Sigmoid colon (tissue), 7 donors: Measurements from ENCODE around the gene KRTAP5-6. TPM values are rescaled to one million over a fixed set of nuclear protein-coding genes. Genes with fewer than 3 reads are reported as not detected.

Experiments
- DNase-seq: peaks from one replicate; pipeline ENCODE4 v3.0.0-alpha.2; 2019
- H3K27ac ChIP-seq, 4 donors: fragments of 200-600 bp; sonication (generic); one replicate each; pipeline ENCODE4 v1.5.1; 2016 to 2019; ENCODE audit warnings: mild to moderate bottlenecking in 1 of 4
- H3K27me3 ChIP-seq, 3 donors: fragments of 200-600 bp; sonication (generic); one replicate each; pipeline ENCODE4 v1.5.1; 2019; ENCODE audit warnings: mild to moderate bottlenecking in 1 of 3
- H3K36me3 ChIP-seq, 4 donors: fragments of 200-600 bp; sonication (generic); one replicate each; pipeline ENCODE4 v1.5.1; 2016 to 2019
- H3K4me1 ChIP-seq, 4 donors: fragments of 200-600 bp; sonication (generic); one replicate each; pipeline ENCODE4 v1.5.1; 2017 to 2019
- H3K4me3 ChIP-seq, 4 donors: fragments of 200-600 bp; sonication (generic); one replicate each; pipeline ENCODE4 v1.5.1; 2017 to 2019; ENCODE audit warnings: mild to moderate bottlenecking in 2 of 4, moderate library complexity in 1 of 4
- H3K9me3 ChIP-seq, 4 donors: fragments of 200-600 bp in 3 of 4; sonication (generic) in 3 of 4; one replicate each; pipeline versions ENCODE4 v1.5.1 to v1.6.1; 2013 to 2019
- CTCF ChIP-seq, 4 experiments: fragments of 450-650 bp in 3 of 4; fragments of 200-600 bp in 1 of 4; IDR thresholded peaks; one replicate each; pipeline ENCODE4 v1.5.1; 2016 to 2019; ENCODE audit warnings: antibody characterized with exemption in 4 of 4, mild to moderate bottlenecking in 3 of 4, moderate library complexity in 2 of 4
- EP300 ChIP-seq, 4 donors: sonication (generic); formaldehyde crosslinking; IDR thresholded peaks; one replicate each; pipeline ENCODE4 v1.6.1; 2017; ENCODE audit warnings: antibody characterized with exemption in 4 of 4
- POLR2A ChIP-seq, 2 donors: fragments of 450-650 bp; IDR thresholded peaks; one replicate each; pipeline ENCODE4 v1.6.1; 2016; ENCODE audit warnings: antibody characterized with exemption in 2 of 2, mild to moderate bottlenecking in 2 of 2, moderate library complexity in 2 of 2
- POLR2AphosphoS5 ChIP-seq, 4 donors: sonication (generic); formaldehyde crosslinking; IDR thresholded peaks; one replicate each; pipeline ENCODE4 v1.6.1; 2017; ENCODE audit warnings: antibody characterized with exemption in 4 of 4
- WGBS, 2 donors: extraction: QIAGEN DNeasy Blood & Tissue Kit; methylation state at CpG; one replicate each; pipeline ENCODE4 v1.1.7; 2013; 5-methylcytosine and 5-hydroxymethylcytosine counted together
- intact Hi-C: fragments of 100-400 bp; cut with DNase I; formaldehyde crosslinking; loops from one replicate; pipeline ENCODE4 v1.15.1; 2023
- polyA plus RNA-seq, 3 donors: library from polyadenylated mRNA; stranded (reverse); fragments of 200-250 nt; gene quantifications; one replicate each; pipeline ENCODE4 v1.2.3, GENCODE V29; 2013
- total RNA-seq, 4 donors: library from RNA; depleted of rRNA; stranded (reverse); fragments of >200 nt; gene quantifications; one replicate each; pipeline ENCODE4 v1.1.0, GENCODE V29; 2016
- donor health status: healthy with polysubstance abuse.
- donor health status: Bipolar disorder and iron deficiency.
- donor health status: healthy.

KRTAP5-6 gene
- total and polyA plus RNA-seq, 7 donors: not detected

DNA sequence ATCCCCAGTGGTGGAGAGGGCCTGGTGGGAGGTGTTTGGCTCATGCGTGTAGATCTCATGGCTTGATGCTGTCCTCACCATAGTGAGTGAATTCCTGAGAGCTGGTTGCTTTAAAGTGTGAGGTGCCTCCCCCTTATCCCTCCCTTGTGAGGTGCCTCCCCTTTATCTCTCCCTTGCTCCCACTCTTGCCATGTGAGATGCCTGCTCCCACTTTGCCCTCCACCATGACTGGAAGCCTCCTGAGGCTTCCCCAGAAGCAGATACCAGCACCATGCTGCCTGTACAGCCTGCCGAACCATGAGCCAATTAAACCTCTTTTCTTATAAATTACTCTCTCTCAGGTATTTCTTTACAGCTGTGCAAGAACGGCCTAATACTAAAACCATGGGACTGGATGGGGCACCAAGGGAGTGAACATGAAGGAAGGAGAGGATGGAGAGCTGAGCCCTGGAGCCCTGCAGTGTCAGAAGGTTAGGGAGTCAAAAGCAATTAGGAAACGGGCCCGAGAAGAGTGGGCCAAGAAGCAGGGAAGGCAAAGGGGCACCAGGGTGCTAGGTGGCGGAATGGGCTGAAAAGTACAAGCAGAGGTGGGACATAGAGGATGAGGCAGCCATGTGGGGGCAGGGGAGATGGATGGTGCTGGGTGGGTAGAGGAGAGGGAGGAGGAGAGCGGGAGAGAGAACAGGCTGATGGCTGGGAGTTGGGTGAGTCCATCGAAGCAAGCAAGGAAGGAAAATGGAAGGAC is 44.0 kb downstream of the KRTAP5-6 start:
- Histone ChIP-seq H3K27ac (no peak overlapping the region), H3K9me3 (peaks cover 3 to 13% (median 10%) of the 10 kb centered on the region in 4 donors), H3K4me1 (no peaks in the 10 kb centered on the region), H3K36me3 (no peaks in the 10 kb centered on the region), H3K4me3 (no peak overlapping the region), H3K27me3 (peaks cover 0 to 34% (median 19%) of the 10 kb centered on the region in 3 donors)
- no peak for TF ChIP-seq EP300 (IDR thresholded peaks at IDR 0.05)
- 89 to 91% methylated on average over 8 of the region's 8 CpGs for WGBS, 2 donors
- intact Hi-C loops: no loop called here
- no peak for DNase-seq

GRCh38 chr11:1741741-1742140 is 44.7 kb downstream of the KRTAP5-6 start:
- DNase-seq: no peak

DNA sequence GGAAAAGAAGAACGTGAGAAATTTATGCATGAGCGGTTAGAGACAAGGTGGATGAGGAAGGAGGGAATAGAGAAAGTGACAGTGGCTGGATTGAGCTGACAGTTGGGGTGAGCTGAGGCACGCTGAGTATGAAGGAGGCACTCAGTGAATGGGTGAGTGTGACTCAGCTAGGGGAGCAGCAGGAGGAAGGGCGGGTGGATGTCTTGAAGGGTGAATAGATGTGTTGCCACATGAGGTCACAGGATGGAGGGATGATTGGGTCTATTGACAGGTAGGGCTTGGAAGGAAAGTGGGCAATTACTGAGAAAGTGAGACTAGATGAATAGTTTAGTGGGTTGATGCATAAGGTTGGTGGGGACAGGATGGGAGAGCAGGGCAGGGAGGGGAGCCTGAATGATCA is 45.4 kb downstream of the KRTAP5-6 start:
- Histone ChIP-seq H3K9me3 (peaks cover 1 to 7% (median 2%) of the 10 kb centered on the region in 4 donors), H3K4me3 (no peak overlapping the region), H3K27me3 (peaks cover 0 to 20% (median 10%) of the 10 kb centered on the region in 3 donors), H3K4me1 (no peaks in the 10 kb centered on the region), H3K27ac (no peak overlapping the region), H3K36me3 (no peaks in the 10 kb centered on the region)
- 70 to 82% methylated on average over 4 of the region's 4 CpGs for WGBS, 2 donors
- TF ChIP-seq EP300 (IDR thresholded peaks at IDR 0.05) (no peak), CTCF (IDR thresholded peaks at IDR 0.05) (no peak), POLR2A (IDR thresholded peaks at IDR 0.05) (no peak)
- intact Hi-C loops: no loop called here
- DNase-seq: no peak

More at GRCh38 chr11:1741741-1742140, 44.7 kb downstream of the KRTAP5-6 start:
- 70 to 89% methylated on average over 4 of the region's 4 CpGs for WGBS, 2 donors
- Histone ChIP-seq H3K4me3 (no peak overlapping the region), H3K36me3 (no peaks in the 10 kb centered on the region), H3K27ac (no peak overlapping the region), H3K4me1 (no peaks in the 10 kb centered on the region), H3K27me3 (peaks cover 0 to 26% (median 16%) of the 10 kb centered on the region in 3 donors), H3K9me3 (peaks cover 3 to 9% (median 8%) of the 10 kb centered on the region in 4 donors)
- intact Hi-C loops: no loop called here
- no peak for TF ChIP-seq POLR2A (IDR thresholded peaks at IDR 0.05)
- no peak for TF ChIP-seq POLR2AphosphoS5 (IDR thresholded peaks at IDR 0.05)
- TF ChIP-seq EP300 (IDR thresholded peaks at IDR 0.05): no peak
- no peak for TF ChIP-seq CTCF (IDR thresholded peaks at IDR 0.05)

DNA sequence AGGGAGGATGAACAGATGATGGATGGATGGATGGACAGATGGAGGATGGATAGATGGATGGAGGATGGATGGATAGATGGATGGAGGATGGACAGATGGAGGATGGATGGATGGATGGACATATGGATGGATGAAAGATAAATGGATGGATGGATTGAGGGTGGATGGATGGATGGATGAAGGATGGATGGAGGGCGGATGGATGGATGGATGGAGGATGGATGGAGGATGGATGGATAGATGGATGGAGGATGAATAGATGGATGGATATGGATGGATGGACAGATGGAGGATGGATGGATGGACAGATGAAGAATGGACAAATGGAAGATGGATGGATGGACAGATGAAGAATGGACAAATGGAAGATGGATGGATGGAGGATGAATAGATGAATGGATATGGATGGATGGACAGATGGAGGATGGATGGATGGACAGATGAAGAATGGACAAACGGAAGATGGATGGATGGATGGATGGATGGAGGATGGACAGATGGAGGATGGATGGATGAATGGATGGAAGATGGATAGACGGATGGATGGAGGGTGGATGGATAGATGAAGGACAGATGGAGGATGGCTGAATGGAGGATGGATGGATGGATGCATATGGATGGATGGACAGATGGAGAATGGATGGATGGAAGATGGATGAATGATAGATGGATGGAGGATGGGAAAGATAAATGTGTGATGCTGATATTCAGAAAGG is 46.0 kb downstream of the KRTAP5-6 start:
- H3K4me1 ChIP-seq: no peaks in the 10 kb centered on the region
- no peak for TF ChIP-seq POLR2A (IDR thresholded peaks at IDR 0.05)
- no peak for TF ChIP-seq CTCF (IDR thresholded peaks at IDR 0.05)
- no peak for TF ChIP-seq EP300 (IDR thresholded peaks at IDR 0.05)
- TF ChIP-seq POLR2AphosphoS5 (IDR thresholded peaks at IDR 0.05): no peak
- H3K9me3 ChIP-seq: peaks cover 0 to 4% (median 0%) of the 10 kb centered on the region in 4 donors
- intact Hi-C loops: no loop called here
- H3K27me3 ChIP-seq: peaks cover under 1 to 16% (median 5%) of the 10 kb centered on the region in 3 donors
- WGBS, 2 donors: 90 to 91% methylated on average over 3 of the region's 3 CpGs
- H3K27ac ChIP-seq: no peak overlapping the region
- no peaks in the 10 kb centered on the region for H3K36me3 ChIP-seq
- no peak overlapping the region for H3K4me3 ChIP-seq
- DNase-seq: no peak

DNA sequence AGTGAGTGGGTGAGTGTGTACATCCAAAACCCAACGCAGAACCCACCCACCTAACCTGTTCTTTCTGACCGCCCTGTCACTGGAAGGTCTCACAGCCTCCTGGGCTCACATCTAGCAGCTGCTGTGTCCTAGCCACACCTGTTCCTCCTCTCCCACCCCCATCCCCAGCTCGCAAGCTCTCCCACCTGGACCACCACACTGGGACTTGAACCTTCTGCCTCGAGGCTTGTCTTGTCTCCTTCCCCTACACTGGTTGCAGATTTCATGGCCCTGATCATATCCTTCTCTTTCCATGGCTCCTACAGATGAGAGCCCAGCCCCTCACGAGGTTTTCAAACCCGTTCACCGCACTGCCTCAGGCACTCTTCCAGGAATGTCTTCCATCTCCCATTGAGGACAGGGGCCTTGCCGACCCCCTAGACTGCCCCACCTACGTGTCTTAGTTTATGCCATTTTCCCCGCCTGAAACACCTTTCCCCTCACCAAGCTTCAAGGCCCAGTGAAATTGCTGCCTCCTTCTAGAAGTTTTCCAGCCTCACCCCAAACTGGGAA is 46.7 kb downstream of the KRTAP5-6 start:
- no peaks in the 10 kb centered on the region for H3K36me3 ChIP-seq
- peaks cover 7 to 16% (median 8%) of the 10 kb centered on the region in 3 donors for H3K27me3 ChIP-seq
- no peak for TF ChIP-seq EP300 (IDR thresholded peaks at IDR 0.05)
- TF ChIP-seq POLR2A (IDR thresholded peaks at IDR 0.05): no peak
- TF ChIP-seq CTCF (IDR thresholded peaks at IDR 0.05): no peak
- TF ChIP-seq POLR2AphosphoS5 (IDR thresholded peaks at IDR 0.05): no peak
- no peak overlapping the region for H3K4me3 ChIP-seq
- WGBS, 2 donors: 80 to 85% methylated on average over 10 of the region's 10 CpGs
- no peak overlapping the region for H3K27ac ChIP-seq
- DNase-seq: no peak
- H3K4me1 ChIP-seq: peaks cover 0 to 5% (median 4%) of the 10 kb centered on the region in 4 donors
- no peaks in the 10 kb centered on the region for H3K9me3 ChIP-seq
- intact Hi-C loops: no loop called here
